ENCODE data around the gene ARID3A.
"Not testable (repeated sequence)": the region's sequence is repeated elsewhere in the genome, so short reads cannot be mapped to it uniquely, and the experiment has no call there.

Gene ARID3A

GRCh38 chr19:954672-955494, 29.0 kb downstream of the ARID3A start:
- no peak for DNase-seq (ENCODE audit: low read depth, low spot score)
- TF ChIP-seq EZH2 (IDR thresholded peaks at IDR 0.05) = no peak
- TF ChIP-seq POLR2AphosphoS5 (IDR thresholded peaks at IDR 0.05; ENCODE audit: borderline replicate concordance, low read depth, low read length) = no peak
- TF ChIP-seq FOXP2 (optimal IDR thresholded peaks at IDR 0.05; ENCODE audit: control extremely low read depth, extremely low read length, insufficient read depth) = no peak
- H3K4me3 ChIP-seq = no peak overlapping the region
- H3K9ac ChIP-seq (ENCODE audit: insufficient read length) = no peak overlapping the region
- H3K36me3 ChIP-seq (ENCODE audit: insufficient read depth, low read length) = no peaks in the 10 kb centered on the region
- no peaks in the 10 kb centered on the region for H3K9me3 ChIP-seq (ENCODE audit: low read depth, low read length)
- no peak overlapping the region for H3K27ac ChIP-seq

GRCh38 chr19:955803-956765, 30.2 kb downstream of the ARID3A start:
- Histone ChIP-seq H3K4me3 (no peak overlapping the region), H3K27ac (no peak overlapping the region), H3K9me3 (ENCODE audit: low read depth, low read length) (no peaks in the 10 kb centered on the region), H3K9ac (ENCODE audit: insufficient read length) (no peak overlapping the region), H3K36me3 (ENCODE audit: insufficient read depth, low read length) (no peaks in the 10 kb centered on the region)
- DNase-seq (ENCODE audit: low read depth, low spot score) = no peak
- TF ChIP-seq POLR2AphosphoS5 (IDR thresholded peaks at IDR 0.05; ENCODE audit: borderline replicate concordance, low read depth, low read length) = no peak
- no peak for TF ChIP-seq FOXP2 (optimal IDR thresholded peaks at IDR 0.05; ENCODE audit: control extremely low read depth, extremely low read length, insufficient read depth)
- no peak for TF ChIP-seq EZH2 (IDR thresholded peaks at IDR 0.05)

GRCh38 chr19:956766-957440, 31.1 kb downstream of the ARID3A start:
- no peaks in the 10 kb centered on the region for H3K36me3 ChIP-seq (ENCODE audit: insufficient read depth, low read length)
- no peak overlapping the region for H3K9ac ChIP-seq (ENCODE audit: insufficient read length)
- no peak overlapping the region for H3K27ac ChIP-seq
- no peak overlapping the region for H3K4me3 ChIP-seq
- H3K9me3 ChIP-seq (ENCODE audit: low read depth, low read length) = no peaks in the 10 kb centered on the region
- DNase-seq (ENCODE audit: low read depth, low spot score) = no peak
- no peak for TF ChIP-seq POLR2AphosphoS5 (IDR thresholded peaks at IDR 0.05; ENCODE audit: borderline replicate concordance, low read depth, low read length)
- no peak for TF ChIP-seq FOXP2 (optimal IDR thresholded peaks at IDR 0.05; ENCODE audit: control extremely low read depth, extremely low read length, insufficient read depth)
- no peak for TF ChIP-seq EZH2 (IDR thresholded peaks at IDR 0.05)

- not testable (repeated sequence) for DNase-seq (ENCODE audit: low read depth, low spot score); H3K36me3 ChIP-seq (ENCODE audit: insufficient read depth, low read length); H3K9me3 ChIP-seq (ENCODE audit: low read depth, low read length); H3K27ac ChIP-seq; H3K9ac ChIP-seq (ENCODE audit: insufficient read length); H3K4me3 ChIP-seq
Measured at GRCh38 chr19:957578-957977, 31.7 kb downstream of the ARID3A start.

- H3K9ac ChIP-seq (ENCODE audit: insufficient read length) = no peak overlapping the region
- no peaks in the 10 kb centered on the region for H3K9me3 ChIP-seq (ENCODE audit: low read depth, low read length)
- DNase-seq (ENCODE audit: low read depth, low spot score) = no peak
- H3K4me3 ChIP-seq = no peak overlapping the region
- no peak overlapping the region for H3K27ac ChIP-seq
- no peaks in the 10 kb centered on the region; the same call in 1 of the 2 replicates for H3K36me3 ChIP-seq (ENCODE audit: insufficient read depth, low read length)
- TF ChIP-seq POLR2AphosphoS5 (IDR thresholded peaks at IDR 0.05; ENCODE audit: borderline replicate concordance, low read depth, low read length) (no peak), FOXP2 (optimal IDR thresholded peaks at IDR 0.05; ENCODE audit: control extremely low read depth, extremely low read length, insufficient read depth) (no peak), EZH2 (IDR thresholded peaks at IDR 0.05) (no peak)
Measured at GRCh38 chr19:958967-959855, 33.4 kb downstream of the ARID3A start.

- no peak overlapping the region for H3K9ac ChIP-seq (ENCODE audit: insufficient read length)
- no peaks in the 10 kb centered on the region for H3K9me3 ChIP-seq (ENCODE audit: low read depth, low read length)
- no peak for DNase-seq (ENCODE audit: low read depth, low spot score)
- TF ChIP-seq FOXP2 (optimal IDR thresholded peaks at IDR 0.05; ENCODE audit: control extremely low read depth, extremely low read length, insufficient read depth) (no peak), EZH2 (IDR thresholded peaks at IDR 0.05) (no peak), POLR2AphosphoS5 (IDR thresholded peaks at IDR 0.05; ENCODE audit: borderline replicate concordance, low read depth, low read length) (no peak)
- peaks cover 4% of the 10 kb centered on the region for H3K36me3 ChIP-seq (ENCODE audit: insufficient read depth, low read length)
- H3K27ac ChIP-seq = no peak overlapping the region
- no peak overlapping the region for H3K4me3 ChIP-seq
Measured at GRCh38 chr19:960020-960419, 34.2 kb downstream of the ARID3A start.

GRCh38 chr19:960601-960938, 34.7 kb downstream of the ARID3A start:
- Histone ChIP-seq H3K9me3 (ENCODE audit: low read depth, low read length) (no peaks in the 10 kb centered on the region), H3K36me3 (ENCODE audit: insufficient read depth, low read length) (peaks cover 10% of the 10 kb centered on the region), H3K9ac (ENCODE audit: insufficient read length) (no peak overlapping the region), H3K27ac (no peak overlapping the region), H3K4me3 (no peak overlapping the region)
- TF ChIP-seq FOXP2 (optimal IDR thresholded peaks at IDR 0.05; ENCODE audit: control extremely low read depth, extremely low read length, insufficient read depth) (no peak), EZH2 (IDR thresholded peaks at IDR 0.05) (no peak), POLR2AphosphoS5 (IDR thresholded peaks at IDR 0.05; ENCODE audit: borderline replicate concordance, low read depth, low read length) (no peak)
- no peak for DNase-seq (ENCODE audit: low read depth, low spot score)

All from SK-N-MC (cell line).